Mesenchymal stem cell (in vitro differentiated cells and primary cell): ENCODE data around the gene COL8A1.

Experiments used
- DNase-seq: peaks from one replicate; pipeline ENCODE4 v3.0.0-alpha.2; 2013
- H2AFZ ChIP-seq: one replicate; pipeline ENCODE4 v1.6.1; 2013; ENCODE audit warnings: low read depth, mild to moderate bottlenecking, control low read depth, inconsistent platforms, low read length, moderate library complexity
- H2AK5ac ChIP-seq: 2 replicates; pipeline ENCODE4 v1.6.1; 2013; ENCODE audit warnings: low read length, moderate library complexity, mild to moderate bottlenecking, inconsistent platforms; ENCODE audit not compliant: severe bottlenecking
- H2BK120ac ChIP-seq: one replicate; pipeline ENCODE4 v1.6.1; 2013; ENCODE audit warnings: low read depth, mild to moderate bottlenecking, inconsistent platforms, low read length, moderate library complexity
- H2BK12ac ChIP-seq, 2 experiments: one replicate each; pipeline ENCODE4 v1.6.1; 2013; ENCODE audit warnings: inconsistent platforms in 2 of 2, low read length in 2 of 2, mild to moderate bottlenecking in 2 of 2, moderate library complexity in 2 of 2, control low read depth in 1 of 2
- H2BK15ac ChIP-seq: one replicate; pipeline ENCODE4 v1.6.1; 2013; ENCODE audit warnings: mild to moderate bottlenecking, low read depth, inconsistent platforms; ENCODE audit not compliant: poor library complexity, severe bottlenecking
- H2BK5ac ChIP-seq: 2 replicates; pipeline ENCODE4 v1.6.1; 2013; ENCODE audit warnings: low read depth, mild to moderate bottlenecking, low read length, control low read depth, inconsistent platforms; ENCODE audit not compliant: poor library complexity, severe bottlenecking
- H3K14ac ChIP-seq, 2 experiments: one replicate each; pipeline ENCODE4 v1.6.1; 2013; ENCODE audit warnings: inconsistent platforms in 2 of 2, low read length in 2 of 2, control low read depth in 1 of 2, mild to moderate bottlenecking in 1 of 2, moderate library complexity in 1 of 2
- H3K18ac ChIP-seq, 2 experiments: one replicate each; pipeline ENCODE4 v1.6.1; 2013; ENCODE audit warnings: inconsistent platforms in 2 of 2, low read length in 2 of 2, control low read depth in 1 of 2, low read depth in 1 of 2, mild to moderate bottlenecking in 1 of 2
- H3K23ac ChIP-seq, 2 experiments: one replicate each; pipeline ENCODE4 v1.6.1; 2013; ENCODE audit warnings: inconsistent platforms in 2 of 2, low read length in 2 of 2, mild to moderate bottlenecking in 2 of 2, moderate library complexity in 2 of 2, control low read depth in 1 of 2
- H3K27ac ChIP-seq: 2 replicates; pipeline ENCODE4 v1.5.1; 2013; ENCODE audit warnings: mild to moderate bottlenecking, moderate library complexity, low read length, control low read depth, inconsistent platforms; ENCODE audit not compliant: poor library complexity, severe bottlenecking
- H3K27me3 ChIP-seq, 2 experiments: 2 replicates each; pipeline versions ENCODE4 v1.6.1 to v1.7.0; 2013; ENCODE audit warnings: low read length in 2 of 2, mild to moderate bottlenecking in 2 of 2, moderate library complexity in 2 of 2, control low read depth in 1 of 2, inconsistent platforms in 1 of 2; ENCODE audit not compliant: control insufficient read depth in 1 of 2, insufficient read depth in 1 of 2
- H3K36me3 ChIP-seq, 2 experiments: 2 replicates each; pipeline versions ENCODE4 v1.6.1 to v1.7.0; 2013; ENCODE audit warnings: low read length in 2 of 2, control low read depth in 1 of 2, inconsistent platforms in 1 of 2, low read depth in 1 of 2, mild to moderate bottlenecking in 1 of 2; ENCODE audit not compliant: insufficient read depth in 2 of 2, control insufficient read depth in 1 of 2
- H3K4ac ChIP-seq, 2 experiments: one replicate each; pipeline ENCODE4 v1.6.1; 2013; ENCODE audit warnings: inconsistent platforms in 2 of 2, low read length in 2 of 2, mild to moderate bottlenecking in 2 of 2, moderate library complexity in 2 of 2, control low read depth in 1 of 2, low read depth in 1 of 2
- H3K4me1 ChIP-seq: 2 replicates; pipeline ENCODE4 v1.6.1; 2013; ENCODE audit warnings: low read depth, low read length, control low read depth; ENCODE audit not compliant: control insufficient read depth, insufficient read depth
- H3K4me2 ChIP-seq: 2 replicates; pipeline ENCODE4 v1.6.1; 2013; ENCODE audit warnings: low read length, mild to moderate bottlenecking, inconsistent platforms; ENCODE audit not compliant: poor library complexity, severe bottlenecking
- H3K4me3 ChIP-seq, 2 experiments: 2 replicates each; pipeline versions ENCODE4 v1.5.1 to v1.7.0; 2013; ENCODE audit warnings: low read length in 2 of 2, mild to moderate bottlenecking in 2 of 2, control low read depth in 1 of 2, low read depth in 1 of 2; ENCODE audit not compliant: insufficient read depth in 1 of 2
- H3K79me1 ChIP-seq: replicated peaks from 2 replicates; pipeline ENCODE4 v1.6.1; 2013; ENCODE audit warnings: mild to moderate bottlenecking, control low read depth, low read length, inconsistent platforms; ENCODE audit not compliant: poor library complexity, severe bottlenecking
- H3K9ac ChIP-seq: 2 replicates; pipeline ENCODE4 v1.7.0; 2013; ENCODE audit warnings: mild to moderate bottlenecking, low read length, moderate library complexity
- H3K9me3 ChIP-seq: 2 replicates; pipeline ENCODE4 v1.7.0; 2013; ENCODE audit warnings: mild to moderate bottlenecking, low read length; ENCODE audit not compliant: control insufficient read depth
- H4K8ac ChIP-seq: one replicate; pipeline ENCODE4 v1.6.1; 2013; ENCODE audit warnings: inconsistent platforms, mild to moderate bottlenecking, low read length, moderate library complexity
- H4K91ac ChIP-seq: one replicate; pipeline ENCODE4 v1.6.1; 2013; ENCODE audit warnings: mild to moderate bottlenecking, low read length, inconsistent platforms
- WGBS: methylation state at CpG from one replicate; pipeline ENCODE4 v1.1.7; 2013; ENCODE audit warnings: mixed read lengths; 5-methylcytosine and 5-hydroxymethylcytosine counted together

COL8A1 gene

GRCh38 chr3:99834211-99834957 is 196.0 kb downstream of the COL8A1 start:
- peaks cover 22% of the 10 kb centered on the region for H3K79me1 ChIP-seq

GRCh38 chr3:99836681-99837080 is 198.3 kb downstream of the COL8A1 start:
- no peak overlapping the region for H3K9ac ChIP-seq

More at GRCh38 chr3:99834211-99834957, 196.0 kb downstream of the COL8A1 start:
- Histone ChIP-seq H3K23ac (no peak overlapping the region), H3K14ac (no peak overlapping the region), H2BK12ac (no peak overlapping the region), H2BK5ac (no peak overlapping the region), H3K27ac (no peak overlapping the region), H3K18ac (no peak overlapping the region), H3K4me2 (no peak overlapping the region), H3K9ac (no peak overlapping the region), H2AFZ (no peak overlapping the region), H3K36me3 (no peaks in the 10 kb centered on the region), H3K27me3 (no peaks in the 10 kb centered on the region), H3K4me1 (no peaks in the 10 kb centered on the region), H3K9me3 (no peaks in the 10 kb centered on the region), H4K91ac (no peak overlapping the region), H2BK15ac (no peak overlapping the region), H2AK5ac (no peak overlapping the region), H2BK120ac (no peak overlapping the region), H3K4me3 (no peak overlapping the region), H4K8ac (no peak overlapping the region), H3K4ac (no peak overlapping the region)
- no peak for DNase-seq
- 100% methylated on average over 2 of the region's 2 CpGs for WGBS

DNA sequence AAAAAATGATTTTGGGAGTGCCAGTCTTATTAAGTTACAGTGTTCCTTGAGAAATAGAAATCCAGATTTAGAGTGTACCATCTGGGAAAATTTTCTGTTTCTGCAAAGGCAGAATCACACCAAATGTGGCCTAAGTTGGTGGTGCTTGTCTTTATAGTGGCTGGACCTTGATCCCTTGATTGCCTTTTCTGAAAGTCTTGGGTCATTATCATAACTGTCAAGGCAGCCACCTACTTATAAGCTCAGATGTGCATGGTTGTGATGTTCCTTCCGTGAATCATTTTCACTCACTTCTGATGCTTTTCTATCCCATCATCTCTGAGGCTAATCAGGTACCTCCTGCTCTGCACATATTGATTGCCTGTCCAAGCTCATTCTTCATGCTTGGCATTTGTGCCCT is 199.3 kb downstream of the COL8A1 start:
- Histone ChIP-seq H3K36me3 (no peaks in the 10 kb centered on the region), H3K4me2 (no peak overlapping the region), H4K8ac (no peak overlapping the region), H3K9me3 (no peaks in the 10 kb centered on the region), H2BK5ac (no peak overlapping the region), H3K79me1 (peaks cover 26% of the 10 kb centered on the region), H3K4me1 (no peaks in the 10 kb centered on the region), H3K27ac (no peak overlapping the region), H2BK120ac (no peak overlapping the region), H2BK12ac (no peak overlapping the region), H3K18ac (no peak overlapping the region), H2AFZ (no peak overlapping the region), H3K9ac (no peak overlapping the region), H2BK15ac (no peak overlapping the region), H3K14ac (no peak overlapping the region), H3K4ac (no peak overlapping the region), H3K27me3 (no peaks in the 10 kb centered on the region), H4K91ac (no peak overlapping the region), H2AK5ac (no peak overlapping the region), H3K4me3 (no peak overlapping the region), H3K23ac (no peak overlapping the region)
- 100% methylated on average over 1 of the region's 1 CpG for WGBS
- no peak for DNase-seq

More at GRCh38 chr3:99836681-99837080, 198.3 kb downstream of the COL8A1 start:
- no peak overlapping the region for H3K18ac ChIP-seq
- no peak overlapping the region for H2AK5ac ChIP-seq
- H3K4me1 ChIP-seq: no peaks in the 10 kb centered on the region
- H2BK5ac ChIP-seq: no peak overlapping the region
- no peak overlapping the region for H3K27ac ChIP-seq
- no peaks in the 10 kb centered on the region for H3K36me3 ChIP-seq
- no peak overlapping the region for H2BK15ac ChIP-seq
- H3K4me3 ChIP-seq: no peak overlapping the region
- H3K79me1 ChIP-seq: peaks cover 24% of the 10 kb centered on the region
- no peak overlapping the region for H2BK12ac ChIP-seq
- no peak overlapping the region for H3K4me2 ChIP-seq
- no peak overlapping the region for H2BK120ac ChIP-seq
- H3K9me3 ChIP-seq: no peaks in the 10 kb centered on the region
- WGBS: 100% methylated on average over 1 of the region's 3 CpGs
- no peak overlapping the region for H2AFZ ChIP-seq
- H3K23ac ChIP-seq: no peak overlapping the region
- no peaks in the 10 kb centered on the region for H3K27me3 ChIP-seq
- H4K8ac ChIP-seq: no peak overlapping the region
- no peak overlapping the region for H3K4ac ChIP-seq
- H4K91ac ChIP-seq: peak overlapping the region; percentile 21
- no peak for DNase-seq
- no peak overlapping the region for H3K14ac ChIP-seq

DNA sequence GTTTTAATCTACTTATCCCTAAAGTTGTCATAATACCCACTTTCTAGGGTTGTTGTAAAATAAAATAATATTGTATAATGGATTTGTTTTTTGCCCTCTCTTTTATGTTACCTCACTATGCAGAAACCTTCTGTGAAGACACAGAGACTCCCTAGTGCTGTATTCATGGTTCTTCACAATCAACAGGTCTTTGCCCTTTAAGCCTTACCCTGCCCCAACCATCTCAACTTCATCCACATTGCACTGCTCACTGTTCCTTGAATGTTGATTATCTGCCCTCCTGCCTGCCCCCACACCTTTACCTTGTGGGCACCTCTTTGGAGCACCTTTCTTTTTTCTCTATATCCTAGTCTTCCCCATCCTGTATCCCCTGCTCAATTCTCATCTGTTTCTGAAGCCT is 200.4 kb downstream of the COL8A1 start:
- H3K14ac ChIP-seq: no peak overlapping the region
- no peak overlapping the region for H3K4ac ChIP-seq
- H3K9ac ChIP-seq: no peak overlapping the region

More for the DNA sequence above, 200.4 kb downstream of the COL8A1 start:
- Histone ChIP-seq H2BK12ac (no peak overlapping the region), H3K9me3 (no peaks in the 10 kb centered on the region), H3K79me1 (peaks cover 24% of the 10 kb centered on the region), H3K36me3 (no peaks in the 10 kb centered on the region), H2BK5ac (no peak overlapping the region), H2BK15ac (no peak overlapping the region), H2BK120ac (no peak overlapping the region), H2AK5ac (no peak overlapping the region), H2AFZ (no peak overlapping the region), H3K27ac (no peak overlapping the region), H3K27me3 (no peaks in the 10 kb centered on the region), H3K4me3 (no peak overlapping the region), H3K18ac (no peak overlapping the region), H4K91ac (no peak overlapping the region), H4K8ac (no peak overlapping the region), H3K4me2 (no peak overlapping the region), H3K23ac (no peak overlapping the region), H3K4me1 (peaks cover 3% of the 10 kb centered on the region)
- no peak for DNase-seq
